IMR-90 (cell line): ENCODE results near the gene TP53I11. TPM values are rescaled to one million over a fixed set of nuclear protein-coding genes. Genes with fewer than 3 reads are reported as not detected.

ENCODE experiments used
- ATAC-seq: fragments of 200-7000 bp; cut with Tn5 transposase; 2 replicates; pipeline ENCODE4 v1.9.1; 2020; ENCODE audit warnings: low read depth, mild to moderate bottlenecking, moderate library complexity
- BruUV-seq: library from RNA; stranded (reverse); fragments of 400-500 nt; replicated peaks from 2 replicates; lab custom pipeline; 2021; lab: Mats Ljungman, UMichigan
- CTCF ChIA-PET: fragments of 300-600 bp; formaldehyde crosslinking; extraction: SDS; loops from one replicate; lab custom pipeline; 2021; ENCODE audit warnings: antibody characterized with exemption; lab: Yijun Ruan, JAX
- POLR2A ChIA-PET: fragments of 300-600 bp; sonication (Branson Sonifier 250); formaldehyde crosslinking; loops from one replicate; lab custom pipeline; 2022; ENCODE audit warnings: antibody characterized with exemption; ENCODE audit not compliant: unreplicated experiment; lab: Charles Lee
- DNase-seq: peaks from one replicate; pipeline ENCODE4 v3.0.0; 2013
- H2AFZ ChIP-seq: replicated peaks from 2 replicates; pipeline ENCODE3; 2013; ENCODE audit warnings: low read length, mild to moderate bottlenecking; ENCODE audit not compliant: poor library complexity
- H2AK5ac ChIP-seq: 2 replicates; pipeline ENCODE4 v1.6.1; 2013; ENCODE audit warnings: low read depth, low read length, inconsistent platforms
- H2AK9ac ChIP-seq: replicated peaks from 2 replicates; pipeline ENCODE3; 2013; ENCODE audit warnings: mild to moderate bottlenecking, low read depth, low read length, moderate library complexity; ENCODE audit not compliant: poor library complexity
- H2BK120ac ChIP-seq: 2 replicates; pipeline ENCODE4 v1.6.1; 2013; ENCODE audit warnings: low read depth, low read length, inconsistent platforms
- H2BK15ac ChIP-seq: 3 replicates; pipeline ENCODE4 v1.6.1; 2013; ENCODE audit warnings: low read depth, low read length, inconsistent platforms
- H2BK20ac ChIP-seq: 2 replicates; pipeline ENCODE4 v1.6.1; 2013; ENCODE audit warnings: low read depth, mild to moderate bottlenecking, inconsistent platforms, low read length, moderate library complexity
- H2BK5ac ChIP-seq: 2 replicates; pipeline ENCODE4 v1.6.1; 2013; ENCODE audit warnings: mild to moderate bottlenecking, low read depth, low read length, inconsistent platforms; ENCODE audit not compliant: poor library complexity, severe bottlenecking
- H3K14ac ChIP-seq: replicated peaks from 2 replicates; pipeline ENCODE4 v1.6.1; 2013; ENCODE audit warnings: low read depth, low read length, inconsistent platforms
- H3K18ac ChIP-seq: 2 replicates; pipeline ENCODE4 v1.6.1; 2013; ENCODE audit warnings: low read depth, low read length, control low read depth
- H3K23ac ChIP-seq: 2 replicates; pipeline ENCODE4 v1.6.1; 2013; ENCODE audit warnings: low read depth, low read length, inconsistent platforms
- H3K27ac ChIP-seq: 2 replicates; pipeline ENCODE4 v1.5.1; 2013; ENCODE audit warnings: mild to moderate bottlenecking, control low read depth, low read length; ENCODE audit not compliant: insufficient read depth
- H3K27me3 ChIP-seq: 2 replicates; pipeline ENCODE4 v1.6.1; 2013; ENCODE audit warnings: low read length; ENCODE audit not compliant: control insufficient read depth, insufficient read depth
- H3K36me3 ChIP-seq: 2 replicates; pipeline ENCODE4 v1.6.1; 2013; ENCODE audit warnings: low read length, mixed read lengths; ENCODE audit not compliant: control insufficient read depth, insufficient read depth
- H3K4ac ChIP-seq: 2 replicates; pipeline ENCODE4 v1.6.1; 2013; ENCODE audit warnings: low read depth, low read length, inconsistent platforms
- H3K4me1 ChIP-seq: 2 replicates; pipeline ENCODE4 v1.6.1; 2013; ENCODE audit warnings: low read length, mixed read lengths; ENCODE audit not compliant: control insufficient read depth, insufficient read depth
- H3K4me2 ChIP-seq: 2 replicates; pipeline ENCODE4 v1.6.1; 2013; ENCODE audit warnings: low read depth, mild to moderate bottlenecking, control low read depth, low read length, moderate library complexity
- H3K4me3 ChIP-seq: 2 replicates; pipeline ENCODE4 v1.5.1; 2013; ENCODE audit warnings: low read depth, mild to moderate bottlenecking, control low read depth, low read length, moderate library complexity; ENCODE audit not compliant: insufficient read depth
- H3K56ac ChIP-seq: 2 replicates; pipeline ENCODE4 v1.6.1; 2013; ENCODE audit warnings: low read length, inconsistent platforms; ENCODE audit not compliant: insufficient read depth; ENCODE audit errors: extremely low read depth
- H3K79me1 ChIP-seq, 2 experiments: 2 replicates each; pipeline ENCODE4 v1.6.1; 2013; ENCODE audit warnings: low read length in 2 of 2, inconsistent platforms in 1 of 2, low read depth in 1 of 2
- H3K9ac ChIP-seq: 2 replicates; pipeline ENCODE4 v1.6.1; 2013; ENCODE audit warnings: low read depth, low read length, control low read depth
- H3K9me1 ChIP-seq: 2 replicates; pipeline ENCODE4 v1.6.1; 2013; ENCODE audit warnings: low read length, inconsistent platforms; ENCODE audit not compliant: insufficient read depth
- H3K9me3 ChIP-seq: 2 replicates; pipeline ENCODE4 v1.6.1; 2013; ENCODE audit warnings: low read length; ENCODE audit not compliant: control insufficient read depth, insufficient read depth
- H4K20me1 ChIP-seq: 2 replicates; pipeline ENCODE4 v1.6.1; 2013; ENCODE audit warnings: low read length, inconsistent platforms; ENCODE audit not compliant: insufficient read depth
- H4K5ac ChIP-seq: 2 replicates; pipeline ENCODE4 v1.6.1; 2013; ENCODE audit warnings: mild to moderate bottlenecking, low read depth, low read length, control low read depth
- H4K8ac ChIP-seq, 2 experiments: 2 replicates each; pipeline ENCODE4 v1.6.1; 2013; ENCODE audit warnings: low read depth in 2 of 2, low read length in 2 of 2, control low read depth in 1 of 2, inconsistent platforms in 1 of 2
- H4K91ac ChIP-seq: 2 replicates; pipeline ENCODE4 v1.6.1; 2013; ENCODE audit warnings: low read depth, low read length, inconsistent platforms; ENCODE audit not compliant: insufficient read depth
- BHLHE40 ChIP-seq: fragments of 150-350 bp; IDR thresholded peaks from 2 replicates; pipeline ENCODE4 v1.6.1; 2016; ENCODE audit warnings: mild to moderate bottlenecking, low read depth, low read length
- CEBPB ChIP-seq: IDR thresholded peaks from 2 replicates; pipeline ENCODE4 v1.6.1; 2012; ENCODE audit warnings: low read depth, low read length, improper control_type of control experiment
- CTCF ChIP-seq: conservative IDR thresholded peaks from 2 replicates; pipeline ENCODE4 v1.5.1; 2012; ENCODE audit warnings: mild to moderate bottlenecking, low read depth, low read length, improper control_type of control experiment
- MAFK ChIP-seq: IDR thresholded peaks from 2 replicates; pipeline ENCODE4 v1.6.1; 2012; ENCODE audit warnings: low read depth, low read length, improper control_type of control experiment
- NFE2L2 ChIP-seq: fragments of 150-350 bp; IDR thresholded peaks from 2 replicates; pipeline ENCODE4 v1.6.1; 2016; ENCODE audit warnings: low read depth, mild to moderate bottlenecking, low read length
- POLR2A ChIP-seq: IDR thresholded peaks from 2 replicates; pipeline ENCODE4 v1.6.1; 2012; ENCODE audit warnings: mild to moderate bottlenecking, low read depth, low read length
- RAD21 ChIP-seq: IDR thresholded peaks from 2 replicates; pipeline ENCODE4 v1.6.1; 2012; ENCODE audit warnings: low read length, improper control_type of control experiment
- SMC3 ChIP-seq: fragments of 150-350 bp; IDR thresholded peaks from 2 replicates; pipeline ENCODE4 v1.6.1; 2016; ENCODE audit warnings: low read depth, mild to moderate bottlenecking, antibody characterized with exemption, low read length, moderate library complexity
- WGBS, 2 experiments: methylation state at CpG; one replicate each; pipeline versions ENCODE4 v1.1.5 to v1.1.7; 2013; ENCODE audit warnings: missing lambda C conversion rate in 2 of 2; ENCODE audit not compliant: insufficient read length in 1 of 2; ENCODE audit errors: extremely low coverage in 2 of 2; 5-methylcytosine and 5-hydroxymethylcytosine counted together
- dilution Hi-C: fragments of 300-500 bp; cut with HindIII; formaldehyde crosslinking; loops from one replicate; pipeline ENCODE4 v1.14.3; 2018; ENCODE audit warnings: low sequenced_read_pairs; ENCODE audit not compliant: unreplicated experiment
- in situ Hi-C: fragments of 300-500 bp; cut with MboI; formaldehyde crosslinking; loops from 3 replicates; pipeline ENCODE4 v1.14.3; 2019; ENCODE audit warnings: low sequenced_read_pairs, inconsistent platforms, mixed read lengths
- intact Hi-C: fragments of 100-400 bp; cut with micrococcal nuclease; formaldehyde crosslinking; loops from 2 replicates; pipeline ENCODE4 v1.10.0; 2022
- polyA plus RNA-seq, 3 experiments: library from polyadenylated mRNA; depleted of rRNA; stranded (reverse); fragments of >200 nt; gene quantifications; 2 replicates each; pipeline ENCODE4 v1.2.3, GENCODE V29; 2012; ENCODE audit warnings: low replicate concordance in 1 of 3
- total RNA-seq: library from RNA; depleted of rRNA; stranded (reverse); fragments of >200 nt; gene quantifications from 2 replicates; pipeline ENCODE4 v1.2.3, GENCODE V29; 2012
- TF ChIP-seq, protein P1 (sequence below): fragments of 150-350 bp; IDR thresholded peaks from 2 replicates; pipeline ENCODE4 v1.6.1; 2016; ENCODE audit warnings: low read depth, mild to moderate bottlenecking, low read length, moderate library complexity, borderline replicate concordance

Gene TP53I11
- total and polyA plus RNA-seq, 2 of the 4 experiments (the other 2 are of a cell fraction), result 3.9 to 22.0 TPM

GRCh38 chr11:44936525-44936924 is 14.2 kb downstream of the TP53I11 start:
- H3K36me3 ChIP-seq, result peaks cover 40% of the 10 kb centered on the region; the same call in 1 of the 2 replicates
- no peak overlapping the region for H3K56ac ChIP-seq
- no peak overlapping the region for H2AK5ac ChIP-seq
- peak overlapping the region; percentile 71 for H2AFZ ChIP-seq
- H3K9me1 ChIP-seq, result no peaks in the 10 kb centered on the region
- no peak overlapping the region for H2BK15ac ChIP-seq
- dilution Hi-C loops, result no loop called here
- no peak overlapping the region for H3K27ac ChIP-seq
- no peak overlapping the region for H3K4me2 ChIP-seq
- no peak overlapping the region for H3K23ac ChIP-seq
- no peak overlapping the region for H2BK5ac ChIP-seq
- peaks cover 21% of the 10 kb centered on the region; the same call in 1 of the 2 replicates for H4K20me1 ChIP-seq
- no peak overlapping the region for H4K91ac ChIP-seq
- H3K4me3 ChIP-seq, result no peak overlapping the region
- DNase-seq, result peak; percentile 76
- H4K8ac ChIP-seq, result no peak overlapping the region
- intact Hi-C loops, result loop anchor here (1.0 to 2.0 kb wide), 3 partner anchors 167 to 356 kb away; partner anchors contain the start of gene PRDM11
- ChIA-PET CTCF (interaction anchor here (0.6 to 1.8 kb wide), 17 partner anchors 9 to 397 kb away, joined by 3 to 70 read pairs (median 3); no protein-coding TSS in a partner anchor), POLR2A (interaction anchor here (0.6 kb wide), 1 partner anchor 20 kb away, joined by 3 read pairs; no protein-coding TSS in a partner anchor)
- TF ChIP-seq CEBPB (no peak), POLR2A (0 out of 2 replicates have a peak, but pooled peaks have one; percentile 48), RAD21 (peak; percentile 97), MAFK (no peak), BHLHE40 (no peak), NFE2L2 (no peak), SMC3 (peak; percentile 94), CTCF (peak; percentile 95)
- TF ChIP-seq, protein P1, sequence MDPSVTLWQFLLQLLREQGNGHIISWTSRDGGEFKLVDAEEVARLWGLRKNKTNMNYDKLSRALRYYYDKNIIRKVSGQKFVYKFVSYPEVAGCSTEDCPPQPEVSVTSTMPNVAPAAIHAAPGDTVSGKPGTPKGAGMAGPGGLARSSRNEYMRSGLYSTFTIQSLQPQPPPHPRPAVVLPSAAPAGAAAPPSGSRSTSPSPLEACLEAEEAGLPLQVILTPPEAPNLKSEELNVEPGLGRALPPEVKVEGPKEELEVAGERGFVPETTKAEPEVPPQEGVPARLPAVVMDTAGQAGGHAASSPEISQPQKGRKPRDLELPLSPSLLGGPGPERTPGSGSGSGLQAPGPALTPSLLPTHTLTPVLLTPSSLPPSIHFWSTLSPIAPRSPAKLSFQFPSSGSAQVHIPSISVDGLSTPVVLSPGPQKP, result no peak
- no peak overlapping the region for H3K9ac ChIP-seq
- H3K4ac ChIP-seq, result no peak overlapping the region
- ATAC-seq, result peak; percentile 97
- in situ Hi-C loops, result loop anchor here (10.0 kb wide), 1 partner anchor 358 kb away; no protein-coding TSS in a partner anchor
- H3K27me3 ChIP-seq, result no peaks in the 10 kb centered on the region
- 27% methylated on average over 8 of the region's 20 CpGs; no CpG with 5 or more reads in 1 of the 2 experiments for WGBS, 2 experiments
- no peak overlapping the region for H4K5ac ChIP-seq
- no TSS peak for BruUV-seq
- no peak overlapping the region for H3K18ac ChIP-seq
- H2AK9ac ChIP-seq, result peak overlapping the region; percentile 50
- no peaks in the 10 kb centered on the region for H3K79me1 ChIP-seq
- H3K4me1 ChIP-seq, result no peaks in the 10 kb centered on the region; the same call in 1 of the 2 replicates
- H3K14ac ChIP-seq, result no peak overlapping the region
- no peak overlapping the region for H2BK120ac ChIP-seq
- H3K9me3 ChIP-seq, result no peaks in the 10 kb centered on the region
- no peak overlapping the region for H2BK20ac ChIP-seq
